GM23248 (cell line): ENCODE measurements around the gene STX16. TPM values are rescaled to one million over a fixed set of nuclear protein-coding genes. Genes with fewer than 3 reads are reported as not detected.

ENCODE experiments used
- DNase-seq: peaks from one replicate; pipeline ENCODE4 v3.0.0-alpha.2; 2015
- H2AFZ ChIP-seq: fragments of 200-600 bp; sonication (generic); 2 replicates; pipeline ENCODE4 v1.6.1; 2016; ENCODE audit warnings: antibody characterized with exemption
- H3F3A ChIP-seq: fragments of 200-600 bp; sonication (generic); 2 replicates; pipeline ENCODE4 v1.6.1; 2016; ENCODE audit warnings: mild to moderate bottlenecking, antibody characterized with exemption, mixed run types; ENCODE audit not compliant: insufficient read depth
- H3K27ac ChIP-seq: fragments of 200-600 bp; sonication (generic); 2 replicates; pipeline ENCODE4 v1.5.1; 2016; ENCODE audit warnings: mild to moderate bottlenecking
- H3K27me3 ChIP-seq: fragments of 200-600 bp; sonication (generic); replicated peaks from 2 replicates; pipeline ENCODE4 v1.6.1; 2016; ENCODE audit warnings: mild to moderate bottlenecking; ENCODE audit not compliant: insufficient read depth
- H3K36me3 ChIP-seq: fragments of 200-600 bp; sonication (generic); 2 replicates; pipeline ENCODE4 v1.6.1; 2016; ENCODE audit warnings: low read depth, mild to moderate bottlenecking
- H3K4me1 ChIP-seq: fragments of 200-600 bp; sonication (generic); 2 replicates; pipeline ENCODE4 v1.6.1; 2016; ENCODE audit warnings: mild to moderate bottlenecking; ENCODE audit not compliant: insufficient read depth
- H3K4me2 ChIP-seq: fragments of 200-600 bp; sonication (generic); one replicate; pipeline ENCODE4 v1.6.1; 2016; ENCODE audit warnings: mild to moderate bottlenecking; ENCODE audit not compliant: unreplicated experiment
- H3K4me3 ChIP-seq: fragments of 200-600 bp; sonication (generic); 2 replicates; pipeline ENCODE4 v1.5.1; 2016; ENCODE audit warnings: mild to moderate bottlenecking
- H3K79me2 ChIP-seq: fragments of 200-600 bp; sonication (generic); 2 replicates; pipeline ENCODE4 v1.6.1; 2016; ENCODE audit warnings: mild to moderate bottlenecking; ENCODE audit not compliant: insufficient read depth
- H3K9ac ChIP-seq: fragments of 200-600 bp; sonication (generic); 2 replicates; pipeline ENCODE4 v1.6.1; 2016; ENCODE audit warnings: mild to moderate bottlenecking
- H3K9me2 ChIP-seq: fragments of 200-600 bp; sonication (generic); 2 replicates; pipeline ENCODE4 v1.6.1; 2016; ENCODE audit warnings: mixed run types, mild to moderate bottlenecking, moderate library complexity; ENCODE audit not compliant: insufficient read depth
- H3K9me3 ChIP-seq: fragments of 200-600 bp; sonication (generic); one replicate; pipeline ENCODE4 v1.6.1; 2017; ENCODE audit warnings: low read depth
- H4K20me1 ChIP-seq: fragments of 200-600 bp; sonication (generic); 2 replicates; pipeline ENCODE4 v1.6.0; 2016; ENCODE audit not compliant: insufficient read depth
- EZH2 ChIP-seq: fragments of 200-600 bp; sonication (generic); IDR thresholded peaks from 2 replicates; pipeline ENCODE4 v1.6.1; 2018; ENCODE audit warnings: antibody characterized with exemption, mild to moderate bottlenecking; ENCODE audit not compliant: insufficient read depth, poor library complexity, severe bottlenecking
- EZH2phosphoT487 ChIP-seq: fragments of 200-600 bp; sonication (generic); IDR thresholded peaks from 2 replicates; pipeline ENCODE4 v1.6.1; 2018; ENCODE audit warnings: antibody characterized with exemption, moderate library complexity, mild to moderate bottlenecking, low read depth; ENCODE audit not compliant: insufficient read depth
- WGBS, 2 experiments: methylation state at CpG; one replicate each; pipeline ENCODE4 v1.1.6; 2015 to 2017; ENCODE audit warnings: low lambda C conversion rate in 2 of 2, low coverage in 1 of 2; ENCODE audit errors: missing lambda C conversion rate in 2 of 2; 5-methylcytosine and 5-hydroxymethylcytosine counted together
- in situ Hi-C: fragments of 300-500 bp; cut with MboI; formaldehyde crosslinking; loops from 2 replicates; pipeline ENCODE4 v1.15.0; 2020
- polyA plus RNA-seq: library from polyadenylated mRNA; unstranded; fragments of >200 nt; fragmentation: Nextera tagmentation; extraction: Ambion mirVana; gene quantifications from 2 replicates; pipeline ENCODE4 v1.2.1, GENCODE V29; 2016
- total RNA-seq: library from RNA; depleted of rRNA; stranded (reverse); fragments of >200 nt; shearing (Covaris generic); gene quantifications from 2 replicates; pipeline ENCODE4 v1.2.3, GENCODE V29; 2014

The STX16 gene
- total and polyA plus RNA-seq, 2 experiments from 2014 or later: 17.6 to 36.9 TPM

- Histone ChIP-seq H3K27me3 (no peaks in the 10 kb centered on the region), H3K4me3 (no peak overlapping the region), H4K20me1 (no peaks in the 10 kb centered on the region), H3K9me3 (no peaks in the 10 kb centered on the region), H3K9ac (no peak overlapping the region), H3K4me1 (peaks cover 9% of the 10 kb centered on the region), H3K9me2 (no peaks in the 10 kb centered on the region), H3K27ac (no peak overlapping the region), H3K36me3 (no peaks in the 10 kb centered on the region), H3F3A (0 out of 2 replicates have a peak, but pooled peaks cover under 1% of the 10 kb centered on the region), H3K79me2 (no peaks in the 10 kb centered on the region), H2AFZ (no peak overlapping the region), H3K4me2 (no peak overlapping the region)
- in situ Hi-C loops: no loop called here
- no peak for DNase-seq
- 85 to 87% methylated on average over 26 of the region's 26 CpGs for whole genome bisulfite sequencing, 2 experiments
- TF ChIP-seq EZH2phosphoT487: no peak
- TF ChIP-seq EZH2: no peak
Measured at GRCh38 chr20:58634521-58635278, 16.4 kb upstream of the STX16 start.

GRCh38 chr20:58635279-58635665 is 15.8 kb upstream of the STX16 start:
- Histone ChIP-seq H3K4me2 (no peak overlapping the region), H3F3A (no peaks in the 10 kb centered on the region), H4K20me1 (no peaks in the 10 kb centered on the region), H3K4me1 (peaks cover 3% of the 10 kb centered on the region), H3K9me3 (no peaks in the 10 kb centered on the region), H3K79me2 (no peaks in the 10 kb centered on the region), H3K27ac (no peak overlapping the region), H3K27me3 (no peaks in the 10 kb centered on the region), H3K9ac (no peak overlapping the region), H2AFZ (no peak overlapping the region), H3K9me2 (no peaks in the 10 kb centered on the region), H3K4me3 (no peak overlapping the region), H3K36me3 (no peaks in the 10 kb centered on the region)
- DNase-seq: no peak
- in situ Hi-C loops: no loop called here
- no peak for TF ChIP-seq EZH2phosphoT487
- no peak for TF ChIP-seq EZH2
- 82 to 84% methylated on average over 10 to 11 of the region's 11 CpGs for WGBS, 2 experiments

GRCh38 chr20:58636396-58636982 is 14.6 kb upstream of the STX16 start:
- H3K9me3 ChIP-seq: no peaks in the 10 kb centered on the region

GRCh38 chr20:58636983-58637421 is 14.1 kb upstream of the STX16 start:
- Histone ChIP-seq H2AFZ (no peak overlapping the region), H4K20me1 (no peaks in the 10 kb centered on the region), H3K4me1 (no peaks in the 10 kb centered on the region), H3K79me2 (no peaks in the 10 kb centered on the region), H3K4me3 (no peak overlapping the region), H3K27ac (no peak overlapping the region), H3K9me3 (no peaks in the 10 kb centered on the region), H3K27me3 (no peaks in the 10 kb centered on the region), H3K9me2 (no peaks in the 10 kb centered on the region), H3K4me2 (no peak overlapping the region), H3K36me3 (no peaks in the 10 kb centered on the region), H3K9ac (no peak overlapping the region), H3F3A (no peaks in the 10 kb centered on the region)
- WGBS, 2 experiments: 80 to 83% methylated on average over 8 of the region's 8 CpGs
- TF ChIP-seq EZH2phosphoT487 (no peak), EZH2 (no peak)
- in situ Hi-C loops: no loop called here
- no peak for DNase-seq

More at GRCh38 chr20:58636396-58636982, 14.6 kb upstream of the STX16 start:
- no peak for DNase-seq
- H3K4me3 ChIP-seq: no peak overlapping the region
- H4K20me1 ChIP-seq: no peaks in the 10 kb centered on the region
- no peaks in the 10 kb centered on the region for H3K9me2 ChIP-seq
- no peak overlapping the region for H3K4me2 ChIP-seq
- H3K9ac ChIP-seq: no peak overlapping the region
- WGBS, 2 experiments: 93% methylated on average over 10 of the region's 10 CpGs
- no peak overlapping the region for H3K27ac ChIP-seq
- TF ChIP-seq EZH2phosphoT487 (no peak), EZH2 (no peak)
- H3K36me3 ChIP-seq: no peaks in the 10 kb centered on the region
- H2AFZ ChIP-seq: no peak overlapping the region
- H3K4me1 ChIP-seq: no peaks in the 10 kb centered on the region
- H3K79me2 ChIP-seq: no peaks in the 10 kb centered on the region
- in situ Hi-C loops: no loop called here
- H3F3A ChIP-seq: no peaks in the 10 kb centered on the region
- no peaks in the 10 kb centered on the region for H3K27me3 ChIP-seq
